Esophagus squamous epithelium (tissue), 4 donors: ENCODE results near the gene IL21R.

Source experiments
- CTCF ChIP-seq, 6 experiments: fragments of 450-650 bp in 4 of 6; fragments of 200-600 bp in 2 of 6; sonication (generic) in 2 of 6; IDR thresholded peaks; one replicate each; pipeline ENCODE4 v1.5.1; 2016 to 2019; ENCODE audit warnings: antibody characterized with exemption in 6 of 6, mild to moderate bottlenecking in 4 of 6, moderate library complexity in 4 of 6
- POLR2A ChIP-seq, 4 donors: fragments of 450-650 bp; IDR thresholded peaks; one replicate each; pipeline ENCODE4 v1.6.1; 2017; ENCODE audit warnings: antibody characterized with exemption in 4 of 4, mild to moderate bottlenecking in 4 of 4, moderate library complexity in 3 of 4

- TF ChIP-seq CTCF (IDR thresholded peaks at IDR 0.05) (no peak), POLR2A (IDR thresholded peaks at IDR 0.05) (no peak)
Measured at GRCh38 chr16:27417047-27417671, 15.2 kb downstream of the IL21R start.
